Measurements from ENCODE around the gene C11orf42.

DNA sequence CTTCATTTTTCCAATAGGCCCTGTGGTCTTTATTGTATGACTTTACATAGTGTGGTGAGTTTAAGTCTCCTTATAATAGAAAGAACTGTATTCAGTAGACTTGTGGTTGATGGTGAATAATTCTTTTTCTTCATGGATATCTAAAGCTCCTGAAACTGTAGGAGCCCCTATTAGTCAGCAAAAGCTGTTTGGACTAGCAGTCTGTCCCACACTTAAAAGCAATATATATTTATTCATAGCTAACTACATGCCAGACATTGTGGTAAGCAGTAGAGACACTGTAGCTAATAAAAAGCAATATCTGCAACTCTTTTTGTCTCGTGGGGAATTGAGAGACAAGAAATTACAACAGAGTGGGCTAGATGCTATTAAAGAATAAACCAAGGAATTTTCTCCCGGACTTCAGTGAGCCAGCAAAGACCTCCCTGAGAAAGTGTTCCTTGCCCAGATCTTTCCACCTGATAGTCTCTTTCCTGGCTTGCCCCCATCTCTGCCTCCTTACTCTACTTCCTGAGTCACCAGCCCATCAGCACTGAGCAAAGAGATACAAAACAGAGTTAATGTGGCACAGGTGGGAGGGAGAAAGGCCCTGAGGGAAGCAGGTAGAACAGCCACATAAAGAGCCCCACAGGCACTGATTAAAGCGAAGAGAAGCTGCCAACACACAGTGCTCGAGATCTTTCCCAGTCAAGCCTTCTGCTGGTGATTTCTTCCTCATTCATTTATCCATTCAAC lies 7.7 kb upstream of the C11orf42 start:
- TF ChIP-seq, protein P1, sequence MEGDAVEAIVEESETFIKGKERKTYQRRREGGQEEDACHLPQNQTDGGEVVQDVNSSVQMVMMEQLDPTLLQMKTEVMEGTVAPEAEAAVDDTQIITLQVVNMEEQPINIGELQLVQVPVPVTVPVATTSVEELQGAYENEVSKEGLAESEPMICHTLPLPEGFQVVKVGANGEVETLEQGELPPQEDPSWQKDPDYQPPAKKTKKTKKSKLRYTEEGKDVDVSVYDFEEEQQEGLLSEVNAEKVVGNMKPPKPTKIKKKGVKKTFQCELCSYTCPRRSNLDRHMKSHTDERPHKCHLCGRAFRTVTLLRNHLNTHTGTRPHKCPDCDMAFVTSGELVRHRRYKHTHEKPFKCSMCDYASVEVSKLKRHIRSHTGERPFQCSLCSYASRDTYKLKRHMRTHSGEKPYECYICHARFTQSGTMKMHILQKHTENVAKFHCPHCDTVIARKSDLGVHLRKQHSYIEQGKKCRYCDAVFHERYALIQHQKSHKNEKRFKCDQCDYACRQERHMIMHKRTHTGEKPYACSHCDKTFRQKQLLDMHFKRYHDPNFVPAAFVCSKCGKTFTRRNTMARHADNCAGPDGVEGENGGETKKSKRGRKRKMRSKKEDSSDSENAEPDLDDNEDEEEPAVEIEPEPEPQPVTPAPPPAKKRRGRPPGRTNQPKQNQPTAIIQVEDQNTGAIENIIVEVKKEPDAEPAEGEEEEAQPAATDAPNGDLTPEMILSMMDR (IDR thresholded peaks at IDR 0.05): no peak
- no peak for TF ChIP-seq POLR2A (IDR thresholded peaks at IDR 0.05)

Data from body of pancreas (tissue), 4 donors.